SU-DHL-6 (cell line): Measurements from ENCODE around the gene MYRFL.

Source experiments
- H2AFZ ChIP-seq: fragments of 200-600 bp; sonication (generic); 2 replicates; pipeline ENCODE4 v1.6.1; 2014; ENCODE audit warnings: low read depth, mild to moderate bottlenecking, moderate library complexity, mixed read lengths, antibody characterized with exemption, low read length; ENCODE audit not compliant: severe bottlenecking
- H3F3A ChIP-seq: fragments of 200-600 bp; shearing (Covaris generic); 2 replicates; pipeline ENCODE4 v1.6.0; 2016; ENCODE audit warnings: antibody characterized with exemption, mild to moderate bottlenecking; ENCODE audit not compliant: insufficient read depth
- H3K27ac ChIP-seq: fragments of 200-600 bp; sonication (generic); 2 replicates; pipeline ENCODE4 v1.5.1; 2016; ENCODE audit warnings: low read depth, mild to moderate bottlenecking, low read length, moderate library complexity, mixed read lengths
- H3K27me3 ChIP-seq: fragments of 200-600 bp; sonication (generic), shearing (Covaris generic); 2 replicates; pipeline ENCODE4 v1.6.0; 2014; ENCODE audit warnings: mild to moderate bottlenecking, low read length
- H3K36me3 ChIP-seq: fragments of 200-600 bp; sonication (generic); 2 replicates; pipeline ENCODE4 v1.6.1; 2014; ENCODE audit warnings: mild to moderate bottlenecking, low read length, mixed read lengths
- H3K4me2 ChIP-seq: fragments of 300-600, 200-600 bp; shearing (Covaris generic), sonication (generic); 2 replicates; pipeline ENCODE4 v1.6.0; 2014; ENCODE audit warnings: low read length, low read depth, mild to moderate bottlenecking; ENCODE audit not compliant: poor library complexity, severe bottlenecking
- H3K4me3 ChIP-seq: fragments of 200-600 bp; sonication (generic); 2 replicates; pipeline ENCODE4 v1.5.1; 2014; ENCODE audit warnings: antibody characterized with exemption, low read length, mild to moderate bottlenecking, mixed read lengths; ENCODE audit not compliant: insufficient read depth, poor library complexity, severe bottlenecking
- H3K79me2 ChIP-seq: fragments of 200-600 bp; sonication (generic); 2 replicates; pipeline ENCODE4 v1.6.1; 2014; ENCODE audit warnings: mild to moderate bottlenecking, low read length, moderate library complexity; ENCODE audit not compliant: insufficient read depth
- H3K9ac ChIP-seq: fragments of 200-600 bp; sonication (generic); 2 replicates; pipeline ENCODE4 v1.7.0; 2014; ENCODE audit warnings: mild to moderate bottlenecking, low read length
- H3K9me2 ChIP-seq: fragments of 200-600 bp; sonication (generic); replicated peaks from 2 replicates; pipeline ENCODE4 v1.6.1; 2014; ENCODE audit warnings: low read length; ENCODE audit not compliant: insufficient read depth
- H3K9me3 ChIP-seq: fragments of 200-600 bp; sonication (generic); 2 replicates; pipeline ENCODE4 v1.6.1; 2014; ENCODE audit warnings: low read length, mixed read lengths; ENCODE audit not compliant: insufficient read depth
- H4K20me1 ChIP-seq: fragments of 200-600 bp; sonication (generic); 2 replicates; pipeline ENCODE4 v1.6.1; 2014; ENCODE audit warnings: low read depth, mild to moderate bottlenecking, antibody characterized with exemption, low read length, moderate library complexity, mixed read lengths
- EZH2phosphoT487 ChIP-seq: fragments of 200-600 bp; sonication (generic), shearing (Covaris generic); conservative IDR thresholded peaks from 2 replicates; pipeline ENCODE4 v1.6.1; 2018; ENCODE audit warnings: mild to moderate bottlenecking, antibody characterized with exemption, low read length, moderate library complexity, mixed read lengths
- TF ChIP-seq, protein P1 (sequence below): fragments of 200-600 bp; sonication (generic); IDR thresholded peaks from one replicate; pipeline ENCODE4 v1.5.1; 2017; ENCODE audit warnings: antibody characterized with exemption, mild to moderate bottlenecking, low read length, moderate library complexity; ENCODE audit not compliant: insufficient read depth, poor library complexity, severe bottlenecking

MYRFL gene

DNA sequence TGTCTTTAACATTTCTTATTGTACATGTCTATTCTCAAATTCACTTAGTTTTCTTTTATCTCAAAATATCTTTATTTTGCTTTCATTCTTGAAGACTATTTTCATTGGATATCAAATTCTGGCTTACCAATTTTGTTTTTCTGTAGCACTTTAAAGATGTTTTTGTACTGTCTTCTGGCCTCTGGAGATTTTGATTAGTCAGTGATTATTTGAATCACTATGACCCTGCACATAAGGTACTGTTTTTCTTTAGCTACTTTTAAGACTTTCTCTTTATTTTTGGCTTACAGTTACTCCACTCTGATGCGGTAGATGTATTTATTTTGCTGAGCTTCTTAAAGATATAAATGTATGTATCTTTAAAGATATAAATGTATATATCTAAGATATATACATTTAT, 49.6 kb downstream of the MYRFL start:
- TF ChIP-seq, protein P1, sequence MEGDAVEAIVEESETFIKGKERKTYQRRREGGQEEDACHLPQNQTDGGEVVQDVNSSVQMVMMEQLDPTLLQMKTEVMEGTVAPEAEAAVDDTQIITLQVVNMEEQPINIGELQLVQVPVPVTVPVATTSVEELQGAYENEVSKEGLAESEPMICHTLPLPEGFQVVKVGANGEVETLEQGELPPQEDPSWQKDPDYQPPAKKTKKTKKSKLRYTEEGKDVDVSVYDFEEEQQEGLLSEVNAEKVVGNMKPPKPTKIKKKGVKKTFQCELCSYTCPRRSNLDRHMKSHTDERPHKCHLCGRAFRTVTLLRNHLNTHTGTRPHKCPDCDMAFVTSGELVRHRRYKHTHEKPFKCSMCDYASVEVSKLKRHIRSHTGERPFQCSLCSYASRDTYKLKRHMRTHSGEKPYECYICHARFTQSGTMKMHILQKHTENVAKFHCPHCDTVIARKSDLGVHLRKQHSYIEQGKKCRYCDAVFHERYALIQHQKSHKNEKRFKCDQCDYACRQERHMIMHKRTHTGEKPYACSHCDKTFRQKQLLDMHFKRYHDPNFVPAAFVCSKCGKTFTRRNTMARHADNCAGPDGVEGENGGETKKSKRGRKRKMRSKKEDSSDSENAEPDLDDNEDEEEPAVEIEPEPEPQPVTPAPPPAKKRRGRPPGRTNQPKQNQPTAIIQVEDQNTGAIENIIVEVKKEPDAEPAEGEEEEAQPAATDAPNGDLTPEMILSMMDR, result no peak
- TF ChIP-seq EZH2phosphoT487, result no peak
- no peak overlapping the region for H3K27ac ChIP-seq
- no peaks in the 10 kb centered on the region for H3K9me3 ChIP-seq
- H3F3A ChIP-seq, result no peaks in the 10 kb centered on the region
- H3K79me2 ChIP-seq, result no peaks in the 10 kb centered on the region
- no peaks in the 10 kb centered on the region for H3K9me2 ChIP-seq
- H3K4me2 ChIP-seq, result no peak overlapping the region
- no peak overlapping the region for H3K9ac ChIP-seq
- no peaks in the 10 kb centered on the region for H3K36me3 ChIP-seq
- H3K4me3 ChIP-seq, result no peak overlapping the region
- no peaks in the 10 kb centered on the region for H3K27me3 ChIP-seq
- H4K20me1 ChIP-seq, result no peaks in the 10 kb centered on the region
- H2AFZ ChIP-seq, result no peak overlapping the region

DNA sequence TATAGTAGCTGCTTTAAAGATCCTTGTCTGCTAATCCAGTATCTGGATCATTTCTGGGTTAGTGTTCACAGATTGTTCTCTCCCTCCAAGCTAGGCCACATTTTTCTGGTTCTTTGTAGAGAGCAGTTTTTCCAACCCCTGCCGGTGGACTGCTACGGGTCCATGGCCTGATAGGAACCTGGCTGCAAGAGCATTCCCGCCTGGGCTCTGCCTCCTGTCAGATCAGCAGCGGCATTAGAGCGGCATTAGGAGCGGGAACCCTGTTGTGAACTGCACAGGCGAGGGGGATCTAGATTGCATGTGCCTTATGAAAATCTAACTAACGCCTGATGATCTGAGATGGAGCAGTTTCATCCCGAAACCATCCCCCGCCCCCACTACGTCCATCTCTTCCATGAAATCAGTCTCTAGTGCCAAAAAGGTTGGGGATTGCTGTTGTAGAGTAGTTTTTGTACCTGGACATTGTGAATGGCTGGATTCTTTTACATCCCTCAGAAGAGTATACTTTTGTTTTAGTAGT, 50.4 kb downstream of the MYRFL start:
- H3K9me3 ChIP-seq, result no peaks in the 10 kb centered on the region
- no peaks in the 10 kb centered on the region for H3K9me2 ChIP-seq
- no peak overlapping the region for H3K9ac ChIP-seq
- no peaks in the 10 kb centered on the region for H4K20me1 ChIP-seq
- no peaks in the 10 kb centered on the region for H3K27me3 ChIP-seq
- TF ChIP-seq, protein P1, result no peak
- TF ChIP-seq EZH2phosphoT487, result no peak
- H3K4me2 ChIP-seq, result no peak overlapping the region
- H3K27ac ChIP-seq, result no peak overlapping the region
- H3K79me2 ChIP-seq, result no peaks in the 10 kb centered on the region
- H3K36me3 ChIP-seq, result no peaks in the 10 kb centered on the region
- no peaks in the 10 kb centered on the region for H3F3A ChIP-seq
- H2AFZ ChIP-seq, result no peak overlapping the region
- H3K4me3 ChIP-seq, result no peak overlapping the region

DNA sequence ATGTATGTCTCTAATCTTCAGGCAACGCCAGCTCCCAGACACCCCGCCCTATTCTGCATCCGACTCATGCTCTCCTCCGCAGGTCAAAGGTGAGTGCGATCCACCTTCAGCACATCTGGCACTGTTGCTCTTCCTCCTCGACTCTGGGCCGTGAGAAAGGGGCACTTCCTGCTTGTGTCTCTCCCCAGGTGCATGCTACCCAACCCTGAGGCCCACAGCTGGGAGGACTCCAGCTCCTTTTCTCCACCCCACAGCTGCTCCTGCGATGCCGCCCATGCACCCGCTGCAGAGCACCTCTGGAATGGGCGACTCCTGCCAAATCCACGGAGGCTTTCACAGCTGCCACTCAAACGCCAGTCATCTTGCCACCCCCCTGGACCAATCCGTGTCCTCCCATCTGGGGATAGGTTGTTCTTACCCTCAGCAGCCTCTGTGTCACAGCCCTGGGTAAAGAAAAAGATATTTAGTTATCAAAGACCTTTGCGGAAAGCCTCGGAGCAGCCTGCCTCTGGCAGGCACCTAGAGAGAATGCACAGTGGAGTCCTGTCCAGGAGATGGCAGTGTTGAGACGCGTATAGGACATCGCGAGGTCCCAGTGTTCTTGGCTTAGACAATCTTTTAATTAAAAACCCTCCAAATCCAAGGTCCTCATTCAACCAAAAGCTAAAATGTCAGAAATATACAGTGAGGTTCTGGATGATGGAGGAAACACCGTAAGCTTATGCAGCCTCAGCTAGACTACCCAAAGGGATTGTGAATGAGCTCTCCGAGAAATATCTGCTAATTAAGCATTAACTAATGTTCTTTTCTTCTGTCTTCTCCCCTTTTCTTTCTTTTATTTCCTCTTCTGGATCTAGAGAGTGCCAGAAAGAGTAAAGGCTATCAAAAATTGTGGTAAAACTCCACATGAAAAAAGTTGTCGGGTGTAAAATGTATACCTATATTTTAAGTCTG, 54.3 kb downstream of the MYRFL start:
- Histone ChIP-seq H3K4me2 (peak overlapping the region; percentile 18), H3K79me2 (no peaks in the 10 kb centered on the region)

More for the DNA sequence above, 54.3 kb downstream of the MYRFL start:
- no peak for TF ChIP-seq EZH2phosphoT487
- TF ChIP-seq, protein P1, result peak; percentile 64
- Histone ChIP-seq H3K9me3 (no peaks in the 10 kb centered on the region), H3K9me2 (no peaks in the 10 kb centered on the region), H3K27ac (no peak overlapping the region), H3K27me3 (no peaks in the 10 kb centered on the region), H3K36me3 (no peaks in the 10 kb centered on the region), H3K9ac (no peak overlapping the region), H2AFZ (peak overlapping the region; percentile 29), H3F3A (no peaks in the 10 kb centered on the region), H3K4me3 (no peak overlapping the region), H4K20me1 (no peaks in the 10 kb centered on the region)
